ENCODE data around the gene TCP11L2.

The TCP11L2 gene

DNA sequence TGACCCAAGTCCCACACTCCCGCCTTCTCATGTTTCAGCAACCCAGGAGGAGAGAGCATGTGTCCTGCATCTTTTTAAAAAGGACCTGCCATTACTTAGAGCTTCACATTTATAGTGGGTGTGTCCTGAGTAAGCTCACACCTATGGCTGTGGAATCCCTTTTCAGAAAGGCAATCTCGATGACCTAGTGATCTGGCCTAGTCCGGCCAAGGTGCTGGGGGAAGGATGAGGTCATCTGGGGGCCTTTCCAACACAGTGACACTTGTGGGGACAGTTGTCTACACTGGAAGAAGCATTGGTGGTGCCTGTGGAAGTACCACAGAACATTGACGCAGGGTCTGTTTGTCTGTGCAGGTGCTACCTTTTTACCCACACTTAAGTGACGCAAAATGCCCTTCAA, 8.2 kb downstream of the TCP11L2 start:
- no peak for TF ChIP-seq ZNF830 (tag by site-specific recombination; IDR thresholded peaks at IDR 0.05; ENCODE audit: low read depth)
- no peak for TF ChIP-seq ZNF202 (tag by site-specific recombination; IDR thresholded peaks at IDR 0.05; ENCODE audit: borderline replicate concordance)
- TF ChIP-seq ZNF501 (tag by site-specific recombination; IDR thresholded peaks at IDR 0.05), result no peak
- TF ChIP-seq ZNF354C (tag by site-specific recombination; IDR thresholded peaks at IDR 0.05; ENCODE audit: borderline replicate concordance, low read depth), result no peak
- TF ChIP-seq, protein P1, sequence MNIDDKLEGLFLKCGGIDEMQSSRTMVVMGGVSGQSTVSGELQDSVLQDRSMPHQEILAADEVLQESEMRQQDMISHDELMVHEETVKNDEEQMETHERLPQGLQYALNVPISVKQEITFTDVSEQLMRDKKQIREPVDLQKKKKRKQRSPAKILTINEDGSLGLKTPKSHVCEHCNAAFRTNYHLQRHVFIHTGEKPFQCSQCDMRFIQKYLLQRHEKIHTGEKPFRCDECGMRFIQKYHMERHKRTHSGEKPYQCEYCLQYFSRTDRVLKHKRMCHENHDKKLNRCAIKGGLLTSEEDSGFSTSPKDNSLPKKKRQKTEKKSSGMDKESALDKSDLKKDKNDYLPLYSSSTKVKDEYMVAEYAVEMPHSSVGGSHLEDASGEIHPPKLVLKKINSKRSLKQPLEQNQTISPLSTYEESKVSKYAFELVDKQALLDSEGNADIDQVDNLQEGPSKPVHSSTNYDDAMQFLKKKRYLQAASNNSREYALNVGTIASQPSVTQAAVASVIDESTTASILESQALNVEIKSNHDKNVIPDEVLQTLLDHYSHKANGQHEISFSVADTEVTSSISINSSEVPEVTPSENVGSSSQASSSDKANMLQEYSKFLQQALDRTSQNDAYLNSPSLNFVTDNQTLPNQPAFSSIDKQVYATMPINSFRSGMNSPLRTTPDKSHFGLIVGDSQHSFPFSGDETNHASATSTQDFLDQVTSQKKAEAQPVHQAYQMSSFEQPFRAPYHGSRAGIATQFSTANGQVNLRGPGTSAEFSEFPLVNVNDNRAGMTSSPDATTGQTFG (tag by site-specific recombination; IDR thresholded peaks at IDR 0.05; ENCODE audit: borderline replicate concordance), result no peak
- TF ChIP-seq, protein P2, sequence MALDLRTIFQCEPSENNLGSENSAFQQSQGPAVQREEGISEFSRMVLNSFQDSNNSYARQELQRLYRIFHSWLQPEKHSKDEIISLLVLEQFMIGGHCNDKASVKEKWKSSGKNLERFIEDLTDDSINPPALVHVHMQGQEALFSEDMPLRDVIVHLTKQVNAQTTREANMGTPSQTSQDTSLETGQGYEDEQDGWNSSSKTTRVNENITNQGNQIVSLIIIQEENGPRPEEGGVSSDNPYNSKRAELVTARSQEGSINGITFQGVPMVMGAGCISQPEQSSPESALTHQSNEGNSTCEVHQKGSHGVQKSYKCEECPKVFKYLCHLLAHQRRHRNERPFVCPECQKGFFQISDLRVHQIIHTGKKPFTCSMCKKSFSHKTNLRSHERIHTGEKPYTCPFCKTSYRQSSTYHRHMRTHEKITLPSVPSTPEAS (tag by site-specific recombination; IDR thresholded peaks at IDR 0.05), result no peak
- TF ChIP-seq, protein P3, sequence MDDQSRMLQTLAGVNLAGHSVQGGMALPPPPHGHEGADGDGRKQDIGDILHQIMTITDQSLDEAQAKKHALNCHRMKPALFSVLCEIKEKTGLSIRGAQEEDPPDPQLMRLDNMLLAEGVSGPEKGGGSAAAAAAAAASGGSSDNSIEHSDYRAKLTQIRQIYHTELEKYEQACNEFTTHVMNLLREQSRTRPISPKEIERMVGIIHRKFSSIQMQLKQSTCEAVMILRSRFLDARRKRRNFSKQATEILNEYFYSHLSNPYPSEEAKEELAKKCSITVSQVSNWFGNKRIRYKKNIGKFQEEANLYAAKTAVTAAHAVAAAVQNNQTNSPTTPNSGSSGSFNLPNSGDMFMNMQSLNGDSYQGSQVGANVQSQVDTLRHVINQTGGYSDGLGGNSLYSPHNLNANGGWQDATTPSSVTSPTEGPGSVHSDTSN (CRISPR knock-in tag; IDR thresholded peaks at IDR 0.05), result no peak
- no peak for TF ChIP-seq ZNF266 (tag by site-specific recombination; IDR thresholded peaks at IDR 0.05; ENCODE audit: low read depth)
- TF ChIP-seq ZNF645 (tag by site-specific recombination; IDR thresholded peaks at IDR 0.05), result no peak
- TF ChIP-seq REPIN1 (tag by site-specific recombination; IDR thresholded peaks at IDR 0.05; ENCODE audit: low read depth), result no peak
- TF ChIP-seq ZNF426 (tag by site-specific recombination; IDR thresholded peaks at IDR 0.05), result no peak
- no peak for TF ChIP-seq ZNF510 (tag by site-specific recombination; IDR thresholded peaks at IDR 0.05; ENCODE audit: insufficient replicate concordance)
- TF ChIP-seq ZNF677 (tag by site-specific recombination; IDR thresholded peaks at IDR 0.05), result no peak
- TF ChIP-seq SCRT1 (tag by site-specific recombination; IDR thresholded peaks at IDR 0.05; ENCODE audit: borderline replicate concordance), result no peak
- TF ChIP-seq ZNF704 (tag by site-specific recombination; IDR thresholded peaks at IDR 0.05), result no peak
- TF ChIP-seq ZNF610 (tag by site-specific recombination; IDR thresholded peaks at IDR 0.05; ENCODE audit: borderline replicate concordance), result no peak
- TF ChIP-seq ZNF280D (tag by site-specific recombination; IDR thresholded peaks at IDR 0.05), result no peak
- no peak for TF ChIP-seq ZNF596 (tag by site-specific recombination; IDR thresholded peaks at IDR 0.05)
- TF ChIP-seq HOXD13 (CRISPR knock-in tag; IDR thresholded peaks at IDR 0.05; ENCODE audit: borderline replicate concordance), result no peak
- H3K9me3 ChIP-seq (ENCODE audit: control insufficient read depth, insufficient read depth, low read depth, low read length), result no peaks in the 10 kb centered on the region
- no peak overlapping the region for H3K27ac ChIP-seq (ENCODE audit: extremely low read depth, low read depth, low read length)
- ChIA-PET POLR2A (no interaction called here), CTCF (no interaction called here)
- H3K36me3 ChIP-seq (ENCODE audit: control insufficient read depth in 2 of 2, insufficient read depth in 1 of 2, low read length in 2 of 2), result peaks cover 5% of the 10 kb centered on the region in 2 experiments; a peak in 2 of 3 replicates
- no peaks in the 10 kb centered on the region for H3K4me1 ChIP-seq (ENCODE audit: control insufficient read depth, insufficient read depth, low read length)
- no peak overlapping the region for H3K4me3 ChIP-seq (ENCODE audit: low read depth, low read length)
